ENCODE results near the gene CDC42BPA.
"Not testable (repeated sequence)": the region's sequence is repeated elsewhere in the genome, so short reads cannot be mapped to it uniquely, and the experiment has no call there.

Gene CDC42BPA

GRCh38 chr1:227342075-227342829 lies 24.0 kb upstream of the CDC42BPA start:
- no peak for DNase-seq

GRCh38 chr1:227336136-227336535 lies 17.8 kb upstream of the CDC42BPA start:
- DNase-seq; intact Hi-C loops (cut with DNase I): not testable (repeated sequence)

More at GRCh38 chr1:227342075-227342829, 24.0 kb upstream of the CDC42BPA start:
- intact Hi-C loops (cut with DNase I): no loop called here

- intact Hi-C loops (cut with DNase I): no loop called here
- DNase-seq: no peak
Observed at GRCh38 chr1:227335242-227336020, 17.1 kb upstream of the CDC42BPA start.

- DNase-seq: no peak
- intact Hi-C loops (cut with DNase I): no loop called here
Observed at GRCh38 chr1:227333423-227333822, 15.1 kb upstream of the CDC42BPA start.

- DNase-seq: no peak
- intact Hi-C loops (cut with DNase I): no loop called here
Observed at GRCh38 chr1:227330279-227331076, 12.2 kb upstream of the CDC42BPA start.

GRCh38 chr1:227328405-227329019 lies 10.2 kb upstream of the CDC42BPA start:
- intact Hi-C loops (cut with DNase I): no loop called here

GRCh38 chr1:227325156-227325555 lies 6.9 kb upstream of the CDC42BPA start:
- intact Hi-C loops (cut with DNase I): no loop called here
- DNase-seq: no peak

More at GRCh38 chr1:227328405-227329019, 10.2 kb upstream of the CDC42BPA start:
- no peak for DNase-seq

- intact Hi-C loops (cut with DNase I): no loop called here
- DNase-seq: no peak
Observed at GRCh38 chr1:227323967-227324268, 5.6 kb upstream of the CDC42BPA start.

- intact Hi-C loops (cut with DNase I): no loop called here
- DNase-seq: no peak
Observed at GRCh38 chr1:227323171-227323966, 5.1 kb upstream of the CDC42BPA start.

GRCh38 chr1:227322376-227322775 lies 4.1 kb upstream of the CDC42BPA start:
- no peak for DNase-seq
- intact Hi-C loops (cut with DNase I): no loop called here

GRCh38 chr1:227321035-227321434 lies 2.7 kb upstream of the CDC42BPA start:
- intact Hi-C loops (cut with DNase I): no loop called here

GRCh38 chr1:227320476-227320875 lies 2.2 kb upstream of the CDC42BPA start:
- DNase-seq: peak in 3 of 42 donors; percentile 4 to 20 (median 9)
- intact Hi-C loops (cut with DNase I): no loop called here

More at GRCh38 chr1:227321035-227321434, 2.7 kb upstream of the CDC42BPA start:
- DNase-seq: no peak

- peak; percentile 65 to 91 (median 79) for DNase-seq
Observed at GRCh38 chr1:227318853-227319607, 738 bp upstream of the CDC42BPA start.

GRCh38 chr1:227317523-227318015 lies 723 bp downstream of the CDC42BPA start:
- intact Hi-C loops (cut with DNase I): loop anchor here (5.0 to 10.0 kb wide), 2 partner anchors 115 to 373 kb away; partner anchors contain the start of gene COQ8A
- peak; percentile 34 to 84 (median 67) for DNase-seq

More at GRCh38 chr1:227318853-227319607, 738 bp upstream of the CDC42BPA start:
- intact Hi-C loops (cut with DNase I): loop anchor here (5.0 to 10.0 kb wide), 2 partner anchors 113 to 374 kb away; partner anchors contain the start of gene COQ8A

GRCh38 chr1:227317011-227317451 lies 1.3 kb downstream of the CDC42BPA start:
- intact Hi-C loops (cut with DNase I): loop anchor here (5.0 to 10.0 kb wide), 2 partner anchors 115 to 372 kb away; partner anchors contain the start of gene COQ8A
- peak in 17 of 42 donors; percentile 7 to 66 (median 31) for DNase-seq

- intact Hi-C loops (cut with DNase I): loop anchor here (5.0 to 10.0 kb wide), 2 partner anchors 116 to 372 kb away; partner anchors contain the start of gene COQ8A
- no peak for DNase-seq
Observed at GRCh38 chr1:227316456-227316855, 1.8 kb downstream of the CDC42BPA start.

Measured in head of caudate nucleus (tissue), 42 donors.